ENCODE results near the gene GOLGA8A.
A peak's percentile ranks its signal among the peaks of the same experiment; 100 is the strongest.
"Not testable (repeated sequence)": the region's sequence is repeated elsewhere in the genome, so short reads cannot be mapped to it uniquely, and the experiment has no call there.

Gene GOLGA8A, protein sequence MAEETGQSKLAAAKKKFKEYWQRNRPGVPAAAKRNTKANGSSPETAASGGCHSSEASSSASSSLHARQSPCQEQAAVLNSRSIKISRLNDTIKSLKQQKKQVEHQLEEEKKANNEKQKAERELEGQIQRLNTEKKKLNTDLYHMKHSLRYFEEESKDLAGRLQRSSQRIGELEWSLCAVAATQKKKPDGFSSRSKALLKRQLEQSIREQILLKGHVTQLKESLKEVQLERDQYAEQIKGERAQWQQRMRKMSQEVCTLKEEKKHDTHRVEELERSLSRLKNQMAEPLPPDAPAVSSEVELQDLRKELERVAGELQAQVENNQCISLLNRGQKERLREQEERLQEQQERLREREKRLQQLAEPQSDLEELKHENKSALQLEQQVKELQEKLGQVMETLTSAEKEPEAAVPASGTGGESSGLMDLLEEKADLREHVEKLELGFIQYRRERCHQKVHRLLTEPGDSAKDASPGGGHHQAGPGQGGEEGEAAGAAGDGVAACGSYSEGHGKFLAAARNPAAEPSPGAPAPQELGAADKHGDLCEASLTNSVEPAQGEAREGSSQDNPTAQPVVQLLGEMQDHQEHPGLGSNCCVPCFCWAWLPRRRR

DNA sequence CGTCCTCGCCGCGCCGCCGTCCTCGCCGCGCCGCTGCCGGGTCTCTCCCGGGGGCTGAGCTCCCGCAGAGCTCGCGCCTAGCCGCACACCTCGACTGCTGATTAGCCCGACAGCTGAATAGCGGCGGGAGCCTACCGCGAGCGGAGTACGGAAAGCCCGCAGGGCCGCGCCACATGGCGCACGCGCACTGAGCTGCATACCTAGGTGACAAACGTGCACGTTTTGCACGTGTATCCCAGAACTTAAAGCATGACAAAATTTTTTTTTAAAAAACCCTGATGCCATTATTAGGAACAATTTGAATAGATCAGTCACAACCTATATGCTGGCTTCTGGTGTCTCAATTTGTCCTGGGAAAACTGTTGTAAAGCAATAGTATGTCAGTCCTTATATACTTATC, at the start of gene GOLGA8A:
Gene GOLGA8A, minus strand, starts transcription at position 122 of the 400 bp plus-strand sequence. CDS start 48,117 bp downstream, outside the sequence.
- peak; percentile 88 for DNase-seq

DNA sequence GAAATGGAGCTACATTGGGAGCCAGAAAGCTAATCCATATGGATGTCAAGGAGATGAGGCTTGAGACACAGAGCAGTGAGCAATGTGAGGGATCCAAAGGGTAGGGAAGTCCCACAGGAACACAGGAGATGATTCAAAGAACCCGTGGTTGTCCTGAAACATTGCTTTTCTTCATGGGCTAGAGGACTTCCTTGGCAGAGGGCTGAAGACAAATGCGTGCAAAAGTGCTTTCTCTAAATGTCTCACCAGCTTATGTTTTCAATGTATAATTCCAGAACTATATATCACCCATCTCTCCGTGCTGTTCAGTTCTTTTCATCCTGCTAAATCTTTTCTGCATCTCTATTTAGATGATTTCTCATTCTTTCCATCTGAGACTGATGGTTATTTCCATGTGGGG, 46.0 kb upstream of the GOLGA8A start:
- DNase-seq, result no peak

DNA sequence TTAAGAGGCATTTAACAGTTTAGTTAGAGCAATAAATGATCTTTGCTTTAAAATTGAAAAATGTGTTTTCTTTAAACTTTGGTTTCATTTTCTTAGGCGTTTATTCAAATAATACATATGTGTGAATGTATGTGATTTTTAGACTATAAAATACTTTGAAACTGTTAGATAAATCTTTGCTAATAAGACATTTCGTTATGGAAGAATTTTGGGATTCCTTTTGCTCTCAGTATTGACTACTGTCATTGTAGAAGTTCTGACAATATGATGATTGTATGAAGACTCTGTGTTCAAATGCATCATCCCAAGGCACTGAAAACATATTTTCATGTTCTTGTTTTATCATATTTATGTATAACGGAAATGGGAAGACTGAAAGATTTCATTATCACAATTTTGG, 43.8 kb upstream of the GOLGA8A start:
- no peak for DNase-seq

DNA sequence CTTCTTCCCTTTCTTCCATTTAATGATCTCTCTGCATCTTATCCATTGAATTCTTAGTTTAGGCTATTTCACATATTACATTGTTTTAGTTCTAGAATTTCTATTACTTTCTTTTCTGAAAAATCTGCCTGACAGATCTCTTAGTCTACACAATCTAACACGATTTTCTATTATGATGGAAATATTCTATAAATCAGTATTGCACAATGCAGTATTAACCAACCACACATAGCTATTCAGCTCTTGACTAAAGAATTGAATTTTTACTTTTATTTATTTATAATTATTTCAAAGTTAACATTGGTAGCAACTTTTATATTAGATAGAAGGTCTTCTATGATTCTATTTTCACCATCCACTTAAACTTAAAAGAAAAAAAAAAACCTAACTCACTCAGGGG, 36.2 kb upstream of the GOLGA8A start:
- no peak for DNase-seq

DNA sequence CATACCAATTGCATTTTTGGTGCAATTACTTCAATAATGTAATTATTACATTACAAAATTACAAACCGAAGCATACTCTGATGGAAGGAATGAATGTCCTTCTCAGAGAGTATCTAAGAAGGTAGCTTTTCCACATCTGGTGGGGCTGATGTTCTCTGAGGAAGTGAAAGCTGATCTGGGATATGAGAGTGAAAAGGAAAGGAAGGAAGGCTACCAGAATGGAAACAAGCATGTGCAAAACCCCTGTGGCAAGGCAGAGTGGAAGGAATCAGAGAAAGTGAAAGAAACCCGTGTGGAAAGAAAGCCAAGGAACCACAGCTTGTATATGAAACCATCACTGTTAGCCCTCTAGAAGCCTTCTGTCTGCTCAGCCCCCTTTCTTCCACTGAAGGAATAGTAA, 35.3 kb upstream of the GOLGA8A start:
- DNase-seq, result no peak

DNA sequence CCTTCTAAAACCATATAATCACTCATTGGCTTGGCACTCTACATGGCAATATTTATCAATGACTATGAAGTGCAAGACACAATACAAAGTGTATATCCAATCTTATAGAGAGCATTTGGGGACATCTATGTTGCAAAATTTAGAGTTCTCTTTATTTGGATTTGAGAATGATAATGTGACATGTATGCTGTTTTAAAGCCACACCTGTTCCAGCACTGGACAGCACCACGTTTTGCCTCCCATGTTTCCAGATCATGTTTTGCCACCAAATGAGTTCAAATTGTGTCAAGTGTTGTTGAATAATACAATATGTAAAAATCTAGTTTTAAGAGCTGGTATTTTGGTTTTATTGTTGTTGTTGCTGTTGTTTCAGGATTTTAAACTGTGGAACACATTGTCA, 33.3 kb upstream of the GOLGA8A start:
- DNase-seq, result no peak

DNA sequence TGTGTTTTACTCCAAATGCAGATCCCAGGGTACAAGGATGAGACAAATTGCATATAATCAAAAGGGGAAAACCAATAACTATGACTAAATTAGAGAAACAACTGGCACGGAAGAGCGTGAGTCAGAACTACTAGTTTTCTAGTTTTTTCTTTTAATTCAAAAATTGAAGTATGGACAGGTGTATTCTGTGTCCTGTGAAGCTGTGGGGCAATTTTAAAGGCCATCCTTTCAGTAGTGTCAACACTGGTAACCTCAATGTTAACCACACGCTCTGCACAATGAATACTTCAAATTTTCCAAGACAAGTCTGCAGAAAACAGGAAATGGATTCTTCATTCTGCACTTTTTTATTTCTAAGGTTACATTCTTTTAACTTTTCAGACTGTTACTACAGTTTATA, 32.5 kb upstream of the GOLGA8A start:
- no peak for DNase-seq

DNA sequence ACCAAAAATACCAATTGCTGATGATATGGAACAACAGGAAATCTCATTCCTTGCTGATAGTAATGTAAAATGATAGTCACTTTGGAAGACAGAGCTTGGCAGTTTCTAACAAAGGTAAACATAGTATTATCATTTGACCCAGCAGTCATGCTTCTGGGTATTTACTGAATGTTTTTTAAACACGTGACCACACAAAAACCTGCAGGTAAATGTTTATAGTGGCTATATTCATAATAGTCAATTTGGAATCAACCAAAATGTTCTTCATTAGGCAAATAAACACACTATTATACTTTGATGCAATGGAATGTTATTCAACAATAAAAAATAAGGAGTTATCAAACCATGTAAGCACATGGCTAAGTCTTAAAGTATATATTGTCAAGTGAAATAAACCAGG, 24.1 kb upstream of the GOLGA8A start:
- no peak for DNase-seq

DNA sequence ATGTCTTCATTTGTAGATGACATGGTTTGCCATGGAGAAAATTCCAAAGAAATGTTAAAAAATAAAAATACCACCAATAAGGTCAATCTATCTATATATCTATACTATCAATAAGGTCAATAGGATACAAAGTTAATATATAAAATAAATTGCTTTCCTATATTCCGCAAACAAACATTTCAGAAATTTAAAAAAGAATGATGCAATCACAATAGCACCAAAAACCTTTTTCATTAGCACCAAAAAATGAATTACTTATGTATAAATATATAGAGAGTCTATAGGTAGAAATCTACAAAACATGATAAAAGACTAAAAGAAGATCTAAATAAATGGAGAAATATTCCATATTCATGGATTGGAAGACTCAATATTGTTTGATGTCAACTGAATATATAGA, 22.8 kb upstream of the GOLGA8A start:
- no peak for DNase-seq

DNA sequence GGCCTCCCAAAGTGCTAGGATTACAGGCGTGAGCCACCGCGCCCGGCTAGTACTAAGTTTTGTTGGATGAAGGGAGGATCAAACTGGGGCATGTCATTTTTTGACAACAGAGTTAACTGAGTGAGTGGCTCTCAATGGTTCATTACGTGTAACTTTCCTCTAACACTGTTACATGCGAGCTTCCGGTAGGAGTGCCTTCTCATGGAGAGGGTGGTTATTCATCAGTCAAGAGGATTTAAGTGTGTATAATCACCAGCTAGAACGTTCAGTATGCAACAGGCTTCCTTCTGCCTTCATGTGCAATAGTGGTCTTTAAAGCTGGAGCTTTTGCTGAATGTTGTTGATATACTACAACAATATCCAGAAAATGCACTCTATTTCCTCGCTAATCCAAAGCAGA, 19.1 kb upstream of the GOLGA8A start:
- DNase-seq, result no peak

DNA sequence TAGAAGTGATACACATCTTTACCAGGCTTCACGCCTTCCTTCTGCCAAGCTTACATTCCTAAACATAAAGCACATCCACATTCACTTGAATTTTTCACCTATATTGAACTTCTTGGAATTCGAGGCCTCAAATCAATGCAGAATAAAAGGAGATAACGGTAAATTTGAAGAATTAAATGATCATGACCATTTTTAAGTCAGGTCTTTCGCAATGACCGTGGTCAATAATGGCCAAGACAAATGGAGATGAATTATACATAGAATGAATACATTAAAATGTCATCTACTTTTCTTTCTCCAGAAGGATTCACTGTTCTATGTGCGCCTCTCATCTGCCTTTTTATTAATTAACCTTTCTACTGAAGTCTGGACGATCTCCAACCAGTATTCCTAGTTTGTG, 5.3 kb upstream of the GOLGA8A start:
- no peak for DNase-seq

DNA sequence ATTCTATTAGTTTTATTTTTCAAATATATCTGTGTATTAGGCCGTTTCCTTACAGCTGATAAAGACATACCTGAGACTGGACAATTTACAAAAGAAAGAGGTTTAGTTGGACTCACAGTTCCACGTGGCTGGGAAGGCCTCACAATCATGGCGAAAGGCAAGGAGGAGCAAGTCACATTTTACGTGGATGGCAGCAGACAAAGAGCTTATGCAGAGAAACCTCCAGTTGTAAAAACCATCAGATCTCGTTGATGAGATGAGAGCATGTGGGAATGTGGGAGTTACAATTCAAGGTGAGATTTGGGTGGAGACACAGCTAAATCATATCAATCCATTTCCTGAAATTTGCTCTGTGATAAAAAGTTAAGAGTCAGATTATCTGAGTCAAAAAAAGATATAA, 2.3 kb upstream of the GOLGA8A start:
- no peak for DNase-seq

DNA sequence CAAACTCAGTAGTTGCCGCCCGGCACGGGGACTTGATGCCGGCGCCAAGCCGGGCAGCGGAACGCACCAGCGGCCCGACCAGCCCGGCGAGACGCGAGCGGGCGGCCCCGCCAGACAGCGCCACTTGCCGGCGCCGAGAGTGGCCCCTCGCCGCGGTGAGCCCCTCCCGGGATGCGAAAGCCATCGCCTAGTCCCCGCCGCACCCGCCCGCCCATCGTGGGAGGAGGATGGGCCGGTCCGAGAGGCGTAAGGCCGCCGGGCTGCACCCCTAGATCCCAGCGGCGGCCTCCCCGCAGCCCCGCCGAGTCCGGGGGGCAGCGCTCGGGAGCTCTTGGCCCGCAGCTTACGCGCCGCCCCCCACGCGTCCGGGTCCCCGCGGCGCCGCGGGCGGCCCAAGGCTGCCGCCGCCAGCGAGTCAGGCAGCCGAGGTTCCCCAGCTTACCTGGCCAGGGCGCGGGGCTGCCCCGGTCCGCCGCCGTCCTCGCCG, 609 bp downstream of the GOLGA8A start:
- peak; percentile 51 for DNase-seq

DNA sequence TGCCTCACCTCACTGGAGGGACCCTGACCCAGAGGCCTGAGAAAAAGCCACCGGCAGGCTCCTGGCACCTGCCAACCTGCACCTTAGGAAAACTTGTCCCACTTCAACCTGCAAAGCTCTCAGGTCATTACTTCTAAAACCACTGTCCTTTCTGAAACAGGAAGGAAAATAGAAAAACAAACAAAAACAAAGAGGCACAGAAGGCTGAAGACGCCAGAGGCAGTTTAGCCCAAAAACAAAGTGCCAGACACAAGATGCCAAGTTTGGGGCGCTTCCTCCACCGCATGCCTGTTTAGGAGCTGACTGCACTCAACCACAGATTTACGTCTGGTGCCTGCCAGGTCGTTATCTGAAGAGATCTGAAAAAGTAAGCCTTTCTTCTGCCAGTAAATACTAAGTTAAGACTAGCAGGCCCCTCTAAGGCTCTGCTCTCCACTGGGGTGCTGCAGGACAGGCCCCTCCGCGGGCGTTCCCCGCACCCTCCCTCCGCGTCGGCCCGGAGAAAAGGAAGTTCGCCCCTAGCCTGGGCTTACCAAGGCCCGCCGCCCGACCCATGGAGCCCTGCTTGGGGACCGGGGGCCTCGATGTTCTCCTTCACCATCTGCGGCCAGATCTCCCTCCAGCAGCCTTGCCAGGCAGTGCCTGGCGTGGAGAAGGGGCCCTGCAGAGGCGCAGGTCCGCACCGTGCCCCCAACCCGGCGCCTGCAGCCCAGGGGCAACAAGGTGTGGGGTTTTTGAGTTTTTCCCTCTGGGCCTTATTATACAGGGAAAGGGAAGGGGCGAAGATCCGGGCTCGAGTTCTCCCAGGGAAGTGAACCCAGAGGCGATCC, 1.3 kb downstream of the GOLGA8A start:
- peak; percentile 28 for DNase-seq

DNA sequence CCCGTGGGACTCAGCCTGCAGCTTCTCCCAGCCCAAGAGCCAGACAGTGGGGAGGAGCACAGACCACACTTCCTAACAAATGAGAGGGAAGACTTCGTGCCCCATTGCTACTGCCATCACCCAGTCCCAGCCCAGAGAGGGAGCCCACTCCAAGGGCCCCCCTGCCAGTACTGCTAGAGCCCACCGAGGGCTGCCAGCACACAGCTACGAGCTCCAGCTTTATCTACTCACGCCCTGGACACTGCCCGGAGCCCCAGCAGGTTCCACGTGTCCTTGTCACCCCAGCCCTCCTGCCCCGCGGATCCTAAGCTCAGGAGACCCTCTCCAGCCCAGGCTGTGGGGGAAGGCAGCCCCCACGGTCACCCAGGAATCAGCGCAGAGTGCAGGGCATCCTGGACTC, 1.9 kb downstream of the GOLGA8A start:
- no peak for DNase-seq

DNA sequence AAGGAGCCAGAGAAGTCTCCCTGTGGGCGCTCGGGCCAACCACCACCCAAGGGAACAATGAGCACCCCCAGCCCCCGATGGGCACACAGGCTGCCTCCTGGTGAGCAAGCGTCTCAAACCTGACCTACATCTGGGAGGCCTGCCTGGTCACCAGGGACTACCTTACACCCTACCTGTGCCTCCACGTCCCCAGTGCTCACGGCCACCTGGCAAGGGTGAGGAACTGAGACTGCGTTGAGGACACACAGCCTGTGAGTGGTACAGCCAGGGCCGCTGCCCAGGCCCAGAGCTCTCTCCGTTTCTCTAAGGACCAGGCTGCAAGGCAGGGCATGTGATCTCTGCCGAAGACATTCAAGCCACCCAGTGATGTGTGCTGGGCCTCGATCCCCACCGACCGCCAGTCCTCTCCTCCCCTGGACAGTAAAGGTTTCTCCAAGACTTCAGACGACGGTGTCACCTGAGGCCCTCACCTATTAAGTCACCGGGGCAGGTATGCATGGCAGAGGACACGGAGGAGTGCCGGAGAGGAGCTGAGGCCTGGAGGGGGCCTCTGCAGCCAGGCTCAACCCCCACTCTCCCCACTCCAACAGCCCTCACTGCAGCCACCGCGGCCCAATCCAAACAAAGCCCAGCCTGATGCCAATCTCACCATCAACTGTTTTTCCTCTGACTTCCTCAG, 2.8 kb downstream of the GOLGA8A start:
- no peak for DNase-seq

DNA sequence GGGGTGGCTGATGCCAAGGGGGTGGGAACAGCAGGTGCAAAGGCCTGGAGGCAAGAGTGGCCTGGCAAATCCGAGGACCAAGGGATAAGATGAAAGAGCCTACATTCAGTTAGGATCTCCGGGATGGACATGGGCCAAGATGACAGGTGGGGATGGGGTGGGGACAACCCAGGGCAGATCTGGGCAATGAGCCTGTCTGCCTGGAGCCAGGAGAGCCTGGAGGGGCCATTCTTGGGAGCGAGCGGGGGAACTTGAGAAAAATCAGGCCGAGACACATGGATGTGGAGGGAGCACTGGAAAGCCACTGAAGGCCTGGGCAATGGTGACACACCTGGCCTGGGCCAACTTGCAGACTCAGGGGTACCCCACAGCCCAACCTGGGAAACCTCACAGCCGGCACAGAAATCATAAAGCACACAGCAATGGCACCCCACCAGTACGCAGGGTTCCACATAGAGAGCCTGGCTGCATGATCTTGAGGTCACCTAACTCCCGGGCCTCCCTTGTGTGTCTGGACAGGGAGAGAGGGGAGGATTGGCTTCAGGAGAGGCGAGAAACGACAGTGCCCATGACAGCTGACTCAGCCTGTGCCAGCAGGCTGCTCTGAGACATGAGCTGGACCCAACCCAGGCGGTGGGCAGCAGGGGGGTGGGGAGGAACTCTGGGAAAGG, 3.5 kb downstream of the GOLGA8A start:
- DNase-seq, result not testable (repeated sequence)

DNA sequence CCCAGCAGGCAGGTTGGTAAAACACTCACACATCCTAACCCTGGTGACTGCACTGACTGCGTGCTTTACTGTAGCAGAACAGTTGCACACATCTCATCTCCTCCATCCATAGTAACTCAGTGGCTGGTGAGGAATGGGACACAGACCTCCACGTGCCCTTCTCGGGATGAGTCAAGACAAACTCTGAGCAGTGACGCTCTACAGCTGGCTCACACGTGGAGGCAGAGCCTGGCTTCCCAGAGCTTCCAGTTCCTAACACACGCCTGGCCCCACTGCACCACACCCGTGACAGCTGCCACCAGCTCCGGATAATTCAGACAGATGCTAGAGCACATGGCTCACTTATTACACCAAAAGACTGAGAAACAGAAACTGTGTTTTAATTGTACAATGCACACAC, 7.0 kb downstream of the GOLGA8A start:
- not testable (repeated sequence) for DNase-seq

DNA sequence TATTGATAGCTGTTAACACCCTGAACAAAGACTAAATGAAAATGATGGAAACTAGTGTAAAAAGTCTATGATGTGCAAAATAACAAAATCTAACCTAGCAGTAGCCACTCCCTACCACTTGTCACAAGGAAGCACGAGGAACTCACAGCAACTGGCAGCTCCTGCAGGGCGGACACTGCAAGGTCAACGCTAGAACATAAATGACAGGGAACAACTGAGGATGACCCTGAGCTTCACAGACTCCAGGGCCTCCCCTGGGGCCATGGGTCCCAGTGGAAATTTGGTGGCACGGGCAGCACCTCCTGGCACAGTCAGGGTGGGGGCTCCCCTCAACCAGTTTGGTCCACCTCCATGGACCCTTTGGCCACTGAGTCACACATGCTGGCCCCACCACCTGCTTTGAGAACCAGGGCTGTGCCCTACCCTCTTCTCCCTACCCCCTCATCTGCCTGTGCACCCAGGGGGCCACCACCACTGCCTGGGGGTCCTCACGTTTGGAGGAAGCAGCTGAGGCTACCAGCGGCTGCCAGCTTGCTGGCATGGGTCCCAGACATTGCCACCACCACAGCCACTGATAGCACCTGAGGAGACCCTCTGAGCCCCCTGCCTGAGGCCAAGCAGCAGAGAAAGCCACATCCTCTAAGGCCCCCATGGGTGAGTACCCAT, 14.1 kb downstream of the GOLGA8A start:
- DNase-seq, result not testable (repeated sequence)

DNA sequence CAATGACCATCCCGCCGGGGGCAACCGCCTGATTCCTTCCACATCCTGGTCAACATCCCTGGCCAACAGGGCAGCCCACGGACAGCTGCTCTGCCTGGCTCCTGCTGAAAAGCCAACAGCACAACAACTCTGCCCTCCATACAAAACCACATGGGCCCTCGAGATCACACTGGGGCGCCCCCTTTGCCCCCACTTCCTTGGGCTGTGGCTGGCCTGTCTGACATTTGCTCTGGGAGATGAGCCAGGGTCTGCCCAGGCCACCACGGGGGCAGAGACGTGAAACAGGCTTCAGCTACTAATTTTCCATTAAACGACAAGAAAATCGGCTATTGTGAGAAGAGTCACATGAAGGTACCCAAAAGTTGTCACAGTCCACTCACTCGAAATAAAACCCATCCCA, 16.7 kb downstream of the GOLGA8A start:
- not testable (repeated sequence) for DNase-seq

DNA sequence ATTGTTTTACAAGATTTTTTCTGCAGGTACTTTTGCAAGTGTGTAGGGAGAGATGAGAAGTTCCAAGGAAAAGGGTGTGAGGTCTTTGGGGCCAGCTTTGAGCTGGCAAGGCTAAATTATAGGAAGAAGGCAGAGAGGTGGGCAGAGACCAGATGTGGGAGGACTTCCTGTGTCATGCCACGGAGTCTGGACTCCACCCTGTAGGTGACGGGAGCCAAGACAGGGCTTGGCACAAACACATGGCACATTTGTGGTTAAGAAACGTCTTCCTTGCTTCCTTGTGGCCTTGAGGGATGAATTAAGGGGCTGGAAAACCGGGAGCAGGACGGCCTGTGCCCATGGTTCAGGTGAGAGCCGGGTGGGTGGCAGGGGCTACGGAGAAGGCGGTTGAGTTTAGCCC, 19.2 kb downstream of the GOLGA8A start:
- DNase-seq, result not testable (repeated sequence)

DNA sequence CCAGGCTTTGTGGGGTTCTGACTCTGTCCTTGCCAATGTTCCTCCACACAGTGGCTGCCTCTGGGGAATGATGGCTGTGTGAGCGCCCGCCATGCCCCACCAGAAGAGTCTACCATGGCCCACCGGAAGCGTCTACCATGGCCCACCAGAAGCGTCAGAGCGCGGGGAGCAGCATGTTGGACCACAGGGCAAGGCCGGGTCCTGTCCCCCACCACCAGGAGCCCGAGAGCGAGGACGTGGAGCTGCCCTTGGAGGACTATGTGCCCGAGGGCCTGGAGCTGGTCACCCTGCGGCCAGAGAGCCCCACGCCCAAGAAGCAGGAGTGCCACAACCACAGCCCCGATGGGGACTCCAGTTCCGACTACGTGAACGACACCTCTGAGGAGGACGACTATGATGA, 28.1 kb downstream of the GOLGA8A start:
- not testable (repeated sequence) for DNase-seq
